OCI-LY7 (cell line): Measurements from ENCODE around the gene AIMP1.
"Not testable (repeated sequence)": the region's sequence is repeated elsewhere in the genome, so short reads cannot be mapped to it uniquely, and the experiment has no call there.

Experiments
- EZH2phosphoT487 ChIP-seq: fragments of 200-600 bp; sonication (generic); IDR thresholded peaks from 2 replicates; pipeline ENCODE4 v1.6.1; 2018; ENCODE audit warnings: low read depth, borderline replicate concordance, mild to moderate bottlenecking, mixed run types, antibody characterized with exemption, low read length, moderate library complexity, mixed read lengths
- TF ChIP-seq, protein P1 (sequence below): fragments of 200-600 bp; sonication (generic); conservative IDR thresholded peaks from 2 replicates; pipeline ENCODE4 v1.5.1; 2014; ENCODE audit warnings: mild to moderate bottlenecking, antibody characterized with exemption, low read length, moderate library complexity, mixed read lengths

DNA sequence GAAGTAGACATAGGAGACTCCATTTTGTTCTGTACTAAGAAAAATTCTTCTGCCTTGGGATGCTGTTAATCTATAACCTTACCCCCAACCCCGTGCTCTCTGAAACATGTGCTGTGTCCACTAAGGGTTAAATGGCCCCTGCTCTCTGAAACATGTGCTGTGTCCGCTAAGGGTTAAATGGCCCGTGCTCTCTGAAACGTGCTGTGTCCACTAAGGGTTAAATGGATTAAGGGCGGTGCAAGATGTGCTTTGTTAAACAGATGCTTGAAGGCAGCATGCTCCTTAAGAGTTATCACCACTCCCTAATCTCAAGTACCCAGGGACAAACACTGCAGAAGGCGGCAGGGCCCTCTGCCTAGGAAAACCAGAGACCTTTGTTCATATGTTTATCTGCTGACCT lies 5.5 kb downstream of the AIMP1 start:
- TF ChIP-seq, protein P1, sequence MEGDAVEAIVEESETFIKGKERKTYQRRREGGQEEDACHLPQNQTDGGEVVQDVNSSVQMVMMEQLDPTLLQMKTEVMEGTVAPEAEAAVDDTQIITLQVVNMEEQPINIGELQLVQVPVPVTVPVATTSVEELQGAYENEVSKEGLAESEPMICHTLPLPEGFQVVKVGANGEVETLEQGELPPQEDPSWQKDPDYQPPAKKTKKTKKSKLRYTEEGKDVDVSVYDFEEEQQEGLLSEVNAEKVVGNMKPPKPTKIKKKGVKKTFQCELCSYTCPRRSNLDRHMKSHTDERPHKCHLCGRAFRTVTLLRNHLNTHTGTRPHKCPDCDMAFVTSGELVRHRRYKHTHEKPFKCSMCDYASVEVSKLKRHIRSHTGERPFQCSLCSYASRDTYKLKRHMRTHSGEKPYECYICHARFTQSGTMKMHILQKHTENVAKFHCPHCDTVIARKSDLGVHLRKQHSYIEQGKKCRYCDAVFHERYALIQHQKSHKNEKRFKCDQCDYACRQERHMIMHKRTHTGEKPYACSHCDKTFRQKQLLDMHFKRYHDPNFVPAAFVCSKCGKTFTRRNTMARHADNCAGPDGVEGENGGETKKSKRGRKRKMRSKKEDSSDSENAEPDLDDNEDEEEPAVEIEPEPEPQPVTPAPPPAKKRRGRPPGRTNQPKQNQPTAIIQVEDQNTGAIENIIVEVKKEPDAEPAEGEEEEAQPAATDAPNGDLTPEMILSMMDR, result not testable (repeated sequence)
- TF ChIP-seq EZH2phosphoT487, result not testable (repeated sequence)
